Measurements from ENCODE around the gene SPATA13.

GRCh38 chr13:24323739-24324075 lies 163.2 kb downstream of the SPATA13 start:
- TF ChIP-seq EZH2 (IDR thresholded peaks at IDR 0.05; ENCODE audit: low read depth) (no peak), CTCF (conservative IDR thresholded peaks at IDR 0.05) (no peak)

Measured in PC-9 (cell line).